ENCODE results near the gene ZNF764. TPM values are rescaled to one million over a fixed set of nuclear protein-coding genes. Genes with fewer than 3 reads are reported as not detected.
A peak's percentile ranks its signal among the peaks of the same experiment; 100 is the strongest.
"Not testable (repeated sequence)": the region's sequence is repeated elsewhere in the genome, so short reads cannot be mapped to it uniquely, and the experiment has no call there.

Gene ZNF764
- total and polyA plus RNA-seq, 9 of the 15 experiments (the other 6 are each of a cell fraction or from before 2014, with no cell fraction given): 0.69 to 10.1 (median 4.1) TPM

- Histone ChIP-seq H3K4me2 (ENCODE audit: insufficient read depth, low read length) (peak overlapping the region; percentile 97), H3K9ac (ENCODE audit: insufficient read depth in 1 of 2, low read depth in 2 of 2, low read length in 2 of 2) (peak overlapping the region; percentile 88 to 91), H2AFZ (ENCODE audit: low read depth, low read length) (peak overlapping the region; percentile 98; the same call in 1 of the 2 replicates), H3K4me1 (replicated peaks in 1 of 2; ENCODE audit: control insufficient read depth in 2 of 2, insufficient read depth in 2 of 2, low read length in 2 of 2) (peaks cover 14 to 55% of the 10 kb centered on the region in 2 experiments; a peak in 4 of 5 replicates), H3K27ac (ENCODE audit: extremely low read depth, low read depth, low read length) (peak overlapping the region; percentile 96; the same call in 2 of the 3 replicates), H3K79me2 (ENCODE audit: control insufficient read depth, insufficient read depth, low read length) (peaks cover 36% of the 10 kb centered on the region), H3K4me3 (peak overlapping the region; percentile 49)
- H3K9me3 ChIP-seq (replicated peaks; ENCODE audit: control insufficient read depth, insufficient read depth, low read depth, low read length); in situ Hi-C loops (cut with MboI); ATAC-seq; H3K27me3 ChIP-seq (ENCODE audit: control insufficient read depth in 2 of 2, insufficient read depth in 2 of 2, low read length in 2 of 2); H3K36me3 ChIP-seq (ENCODE audit: control insufficient read depth, insufficient read depth, low read length); DNase-seq (ENCODE audit: extremely low read depth in 1 of 4, low spot score in 3 of 4); FAIRE-seq; H4K20me1 ChIP-seq (replicated peaks; ENCODE audit: control insufficient read depth, insufficient read depth, low read length); H3K9me1 ChIP-seq (ENCODE audit: control insufficient read depth, insufficient read depth, low read length); BruUV-seq (replicated peaks): not testable (repeated sequence)
- POLR2A ChIA-PET: interaction anchor here (0.6 to 4.0 kb wide), 9 partner anchors 10 to 423 kb away, joined by 3 to 31 read pairs (median 4); partner anchors contain the start of genes ZNF688 and ZNF764
- 81% methylated on average over 13 of the region's 13 CpGs for WGBS (ENCODE audit: insufficient coverage, low coverage, missing lambda C conversion rate)
- CTCF ChIA-PET (ENCODE audit: low intra/inter-chr PET ratio): interaction anchor here (0.6 kb wide), 2 partner anchors 13 to 64 kb away, joined by 3 to 4 read pairs; no protein-coding TSS in a partner anchor
- TF ChIP-seq MLLT1 (IDR thresholded peaks at IDR 0.05) (peak in 1 of 2 experiments; percentile 94; a peak in 2 of 4 replicates), THRAP3 (IDR thresholded peaks at IDR 0.05; ENCODE audit: borderline replicate concordance) (peak; percentile 54; the same call in 1 of the 2 replicates), FOSL1 (tag; conservative IDR thresholded peaks at IDR 0.05) (0 out of 2 replicates have a peak, but pooled peaks have one; percentile 6), ZBTB33 (CRISPR knock-in tag; IDR thresholded peaks at IDR 0.05) (peak; percentile 92)
- intact Hi-C loops (cut with micrococcal nuclease): loop anchor here (1.0 to 10.0 kb wide), 2 partner anchors 36 to 158 kb away; partner anchors contain the start of gene SRCAP
Measured at GRCh38 chr16:30536391-30537024, 21.7 kb downstream of the ZNF764 start.

Measured in K562 (cell line).